NCI-H2196 treated with DMSO at 0.1 percent for 48 hours (cell line): ENCODE measurements around the gene SLC37A3.
"Not testable (repeated sequence)": the region's sequence is repeated elsewhere in the genome, so short reads cannot be mapped to it uniquely, and the experiment has no call there.

Experiments used
- DNase-seq: peaks from one replicate; lab custom pipeline; 2025; ENCODE audit not compliant: unreplicated experiment; lab: John Stamatoyannopoulos, UW

SLC37A3 gene

DNA sequence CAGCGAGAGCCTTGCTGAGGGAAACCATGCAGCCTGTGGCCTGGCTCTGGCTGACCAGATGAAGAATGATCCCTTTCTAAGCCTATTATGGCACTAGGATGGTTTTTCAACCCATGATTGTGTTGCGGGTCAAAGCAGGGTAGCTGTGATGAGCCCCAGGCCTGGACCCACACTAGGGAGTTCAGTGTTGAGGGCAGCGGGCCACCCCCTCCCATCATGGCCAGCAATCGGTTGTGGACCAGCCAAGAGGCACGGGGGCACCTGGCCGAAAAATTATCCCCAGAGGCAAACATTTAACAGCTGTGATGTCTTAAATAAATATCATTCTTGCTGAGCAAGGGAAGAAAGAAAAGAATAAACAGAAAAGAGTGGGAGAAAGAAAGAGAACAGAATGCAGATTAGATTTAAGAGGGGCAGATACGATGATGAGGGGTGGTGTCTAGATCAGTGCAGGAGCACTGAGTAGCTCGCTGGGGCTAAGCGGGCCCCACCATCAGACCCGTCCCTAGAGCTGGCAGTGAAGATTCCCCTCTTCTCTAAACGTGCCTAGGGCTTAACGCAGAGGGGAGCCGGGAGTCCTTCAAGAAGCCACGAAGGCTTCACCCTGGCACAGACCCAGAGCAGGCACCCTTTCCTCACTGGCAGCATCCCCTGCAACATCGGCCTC, 82.7 kb downstream of the SLC37A3 start:
- no peak for DNase-seq

DNA sequence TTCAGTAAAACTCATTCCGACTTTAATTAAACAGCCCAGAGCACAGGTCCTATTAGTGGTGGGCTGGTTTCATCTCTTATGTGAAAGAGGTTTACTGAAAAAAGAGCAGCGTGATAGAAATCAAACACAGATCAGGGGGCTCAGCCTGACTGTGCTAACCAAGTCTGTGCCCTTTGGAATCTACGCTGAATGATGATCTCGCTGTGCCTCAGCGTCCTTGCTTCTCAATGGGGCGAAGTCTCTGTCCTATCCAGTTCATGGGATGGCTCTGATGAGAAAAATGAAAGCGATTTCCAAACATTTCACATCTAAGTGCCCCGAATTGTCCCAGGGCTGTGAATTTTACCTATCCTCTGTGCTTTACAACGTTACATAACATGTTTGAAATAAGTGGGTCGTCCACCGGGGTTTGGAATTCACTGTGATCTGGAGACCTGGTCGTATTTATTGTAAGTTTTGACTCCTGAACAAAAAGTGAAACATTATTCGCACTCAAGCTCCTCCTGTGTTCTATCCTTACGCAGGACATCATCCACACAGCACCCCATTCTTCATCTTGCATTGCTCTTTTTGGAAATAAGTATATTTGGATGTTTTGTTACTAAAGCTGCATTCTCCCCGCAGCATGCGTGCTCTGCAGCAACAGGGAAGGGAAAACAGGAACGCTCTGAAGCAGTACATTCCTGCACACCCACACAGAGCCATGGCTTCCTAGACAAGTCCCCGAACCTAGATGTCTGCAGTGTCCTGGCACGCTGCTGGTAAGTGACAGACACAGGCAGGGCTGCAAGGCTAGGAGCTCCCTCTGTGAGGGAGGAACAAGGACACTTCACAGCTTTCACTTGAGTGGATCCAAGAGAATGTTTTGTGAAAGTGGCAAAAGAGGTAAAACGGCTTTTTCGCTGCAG, 83.5 kb downstream of the SLC37A3 start:
- DNase-seq: no peak

DNA sequence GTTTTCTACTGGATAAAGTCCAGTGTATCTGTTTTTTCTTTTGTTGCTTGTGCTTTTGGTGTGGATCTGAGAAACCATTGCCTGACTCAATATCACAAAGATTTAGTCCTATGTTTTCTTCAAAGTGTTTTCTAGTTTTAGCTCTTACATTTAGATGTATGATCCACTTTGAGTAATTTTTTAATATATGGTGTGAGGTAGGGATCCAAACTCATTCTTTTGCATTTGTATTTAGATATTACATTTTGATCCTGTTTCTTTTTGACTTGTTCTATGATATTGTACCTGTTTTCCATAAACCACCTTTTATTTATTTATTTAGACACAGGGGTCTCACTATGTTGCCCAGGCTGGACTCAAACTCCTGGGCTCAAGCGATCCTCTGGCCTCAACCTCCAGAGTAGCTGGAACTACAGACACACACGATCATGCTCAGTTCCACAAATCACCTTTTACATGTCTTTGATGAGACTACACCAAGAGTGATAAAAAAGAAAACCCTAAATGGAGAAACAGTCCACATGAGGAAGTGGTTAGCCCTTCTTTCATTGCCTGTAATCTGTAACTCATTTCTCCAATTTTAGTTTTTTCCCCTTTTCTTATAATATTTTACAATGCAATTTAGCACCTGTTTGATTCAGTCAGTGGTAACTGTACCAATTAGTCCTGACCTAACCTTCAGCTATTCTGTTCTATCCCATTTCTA, 86.0 kb downstream of the SLC37A3 start:
- DNase-seq: no peak

DNA sequence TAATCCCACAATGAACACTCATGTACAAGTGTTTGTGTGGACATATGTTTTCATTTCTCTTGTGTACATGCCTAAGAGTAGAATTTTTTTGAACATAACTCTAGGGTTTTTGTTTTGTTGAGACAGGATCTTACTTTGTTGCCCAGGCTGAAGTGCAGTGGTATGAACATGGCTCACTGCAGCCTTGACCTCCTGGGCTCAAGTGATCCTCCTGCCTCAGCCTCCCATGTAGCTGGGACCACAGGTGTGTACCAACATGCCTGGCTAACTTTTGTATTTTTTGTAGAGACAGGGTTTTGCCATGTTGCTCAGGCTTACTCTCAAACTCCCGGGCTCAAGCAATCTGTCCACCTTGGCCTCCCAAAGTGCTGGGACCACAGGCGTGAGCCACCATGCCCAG, 87.2 kb downstream of the SLC37A3 start:
- DNase-seq: not testable (repeated sequence)

DNA sequence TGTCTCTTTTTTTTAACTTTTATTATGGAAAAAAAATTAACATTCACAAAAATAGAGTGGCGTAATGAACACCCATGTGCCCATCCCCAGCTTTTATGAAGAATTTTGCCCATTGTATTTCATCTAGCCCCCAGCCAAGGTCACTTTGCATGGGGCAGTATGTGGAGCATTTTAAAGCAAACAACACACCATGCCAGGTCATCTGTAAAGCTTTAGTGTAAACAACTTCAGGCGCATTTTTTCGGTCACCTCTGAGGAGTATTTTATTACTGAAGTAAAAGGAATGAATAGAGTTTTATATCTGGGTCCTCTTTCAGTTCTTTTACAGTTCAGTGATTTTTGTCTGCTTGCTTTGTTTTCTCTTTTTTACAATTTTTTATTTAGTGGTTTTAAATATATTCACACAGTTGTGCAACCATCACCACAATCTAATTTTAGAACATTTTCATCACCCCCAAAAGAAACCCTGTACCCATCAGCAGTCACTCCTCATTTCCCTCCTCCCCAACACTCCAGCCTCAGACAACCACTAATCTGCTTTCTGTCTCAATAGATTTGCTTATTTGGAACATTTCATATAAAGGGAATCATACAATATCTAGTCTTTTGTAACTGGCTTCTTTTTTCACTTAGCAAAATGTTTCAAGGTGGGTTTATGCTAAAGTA, 87.9 kb downstream of the SLC37A3 start:
- DNase-seq: peak; percentile 17

DNA sequence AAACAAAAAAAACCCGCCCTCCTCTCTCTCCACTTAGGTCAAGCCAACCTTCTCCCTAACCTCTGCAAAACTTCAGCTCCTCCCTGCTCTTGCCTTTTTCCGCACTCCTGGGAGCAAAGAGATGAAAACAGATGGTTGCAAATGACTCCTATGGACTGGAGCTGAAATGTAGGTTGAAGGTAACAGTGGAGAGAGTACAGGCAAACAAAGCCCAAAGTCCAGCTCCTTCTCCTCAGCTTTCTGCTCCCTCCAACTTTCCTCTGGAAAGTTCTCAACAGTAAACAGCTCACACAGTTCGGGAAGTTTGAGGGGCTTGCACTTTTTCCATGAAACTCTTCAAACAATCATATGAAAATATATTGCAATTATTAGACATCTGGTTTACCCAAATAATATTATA, 90.3 kb downstream of the SLC37A3 start:
- DNase-seq: no peak

DNA sequence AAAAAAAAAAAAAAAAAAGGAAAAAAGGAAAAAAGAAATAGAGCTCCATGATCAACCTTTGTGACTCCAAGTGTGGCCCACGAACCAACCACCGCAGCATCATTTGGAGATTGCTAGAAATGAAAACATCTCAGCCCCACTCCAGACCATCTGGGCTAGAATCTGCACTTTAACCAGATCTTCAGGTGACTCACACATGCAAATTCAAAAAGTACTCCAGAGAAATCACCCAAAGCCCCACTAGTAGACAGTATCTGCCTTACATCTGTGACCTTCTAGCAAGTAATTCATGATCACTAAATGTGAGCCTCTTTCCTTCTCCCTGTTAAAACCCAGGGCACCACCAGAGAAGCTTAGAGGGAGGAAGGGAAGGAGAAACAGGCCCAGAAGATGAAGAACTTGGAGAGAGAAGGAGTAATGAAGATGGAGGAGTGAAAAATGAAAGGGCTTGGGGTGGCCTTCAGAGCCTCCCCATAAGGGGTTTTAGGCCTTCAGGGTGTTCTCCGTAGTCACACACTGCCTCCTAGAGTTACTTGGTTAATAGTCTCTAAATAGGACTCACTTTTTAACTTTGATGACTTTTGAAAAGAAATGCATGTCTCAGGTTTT, 94.0 kb downstream of the SLC37A3 start:
- no peak for DNase-seq

DNA sequence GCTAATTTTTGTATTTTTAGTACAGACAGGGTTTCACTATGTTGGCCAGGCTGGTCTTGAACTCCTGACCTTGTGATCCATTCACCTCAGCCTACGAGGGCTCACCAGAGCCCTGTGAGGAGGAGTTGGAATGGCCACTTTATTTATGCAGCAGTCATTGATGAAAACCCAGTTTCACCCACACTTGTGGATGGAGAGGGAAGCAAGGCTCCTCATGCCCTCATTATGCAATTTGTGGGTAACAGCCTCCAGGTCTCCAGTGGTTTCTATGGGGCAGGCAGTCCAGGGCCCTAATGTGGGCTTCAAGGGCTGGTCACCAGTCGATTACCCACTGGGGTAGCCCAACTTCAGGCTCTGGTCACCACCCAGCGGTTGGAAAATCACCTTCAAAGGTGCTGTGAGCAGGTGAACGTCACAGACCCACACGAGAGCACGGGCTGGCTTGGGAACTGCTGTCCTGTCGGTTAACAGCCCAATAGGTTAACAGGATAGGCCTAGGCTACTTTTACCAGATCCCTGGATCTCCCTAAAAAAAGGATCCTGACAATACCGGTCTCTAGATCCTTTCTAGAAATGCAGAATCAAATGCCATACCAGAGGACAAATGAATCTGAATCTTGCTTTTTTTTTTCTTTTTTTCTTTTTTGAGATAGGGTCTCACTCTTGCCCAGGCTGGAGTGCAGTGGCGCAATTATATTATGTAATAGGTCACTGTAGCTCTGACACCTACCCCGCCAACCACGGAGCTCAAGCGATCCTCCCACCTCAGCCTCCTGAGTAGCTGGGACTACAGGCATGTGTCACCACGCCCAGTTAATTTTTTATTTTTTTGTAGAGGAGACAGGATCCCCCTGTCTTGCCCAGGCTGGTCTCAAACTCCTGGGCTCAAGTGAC, 97.8 kb downstream of the SLC37A3 start:
- no peak for DNase-seq

DNA sequence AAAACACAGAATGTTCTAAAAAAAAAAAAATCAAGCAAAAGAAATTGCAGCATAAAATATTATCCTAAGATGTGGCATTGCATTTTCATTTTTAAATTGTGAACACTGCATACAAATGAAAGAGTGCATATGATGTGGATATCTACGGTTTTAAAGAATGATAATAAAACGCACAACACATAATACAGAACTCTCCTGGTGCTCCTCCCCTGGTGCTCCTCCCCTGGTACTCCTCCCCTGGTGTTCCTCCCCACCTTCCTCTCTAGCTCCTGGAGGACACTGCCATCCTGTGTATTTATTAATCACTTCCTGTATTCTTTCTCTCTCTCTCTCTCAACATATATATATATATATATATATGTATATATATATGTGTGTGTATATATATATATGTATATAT, 100.1 kb downstream of the SLC37A3 start:
- no peak for DNase-seq

DNA sequence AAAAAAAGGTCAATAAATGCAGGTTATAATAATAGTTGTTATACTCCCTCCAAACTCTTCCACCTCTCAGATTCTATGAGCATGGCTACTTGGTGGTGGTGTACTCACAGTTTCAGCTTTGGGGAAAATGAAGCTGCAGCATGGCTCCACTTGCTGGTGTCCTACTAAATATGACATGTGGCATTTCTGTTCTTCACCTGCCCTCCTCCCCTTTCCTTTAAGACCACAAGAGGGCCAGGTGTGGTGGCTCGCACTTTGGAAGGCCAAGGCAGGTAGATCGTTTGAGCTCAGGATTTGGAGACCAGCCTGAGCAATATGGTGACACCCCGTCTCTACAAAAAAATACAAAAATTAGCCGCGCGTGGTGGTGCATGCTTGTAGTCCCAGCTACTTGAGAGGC, 101.1 kb downstream of the SLC37A3 start:
- no peak for DNase-seq

DNA sequence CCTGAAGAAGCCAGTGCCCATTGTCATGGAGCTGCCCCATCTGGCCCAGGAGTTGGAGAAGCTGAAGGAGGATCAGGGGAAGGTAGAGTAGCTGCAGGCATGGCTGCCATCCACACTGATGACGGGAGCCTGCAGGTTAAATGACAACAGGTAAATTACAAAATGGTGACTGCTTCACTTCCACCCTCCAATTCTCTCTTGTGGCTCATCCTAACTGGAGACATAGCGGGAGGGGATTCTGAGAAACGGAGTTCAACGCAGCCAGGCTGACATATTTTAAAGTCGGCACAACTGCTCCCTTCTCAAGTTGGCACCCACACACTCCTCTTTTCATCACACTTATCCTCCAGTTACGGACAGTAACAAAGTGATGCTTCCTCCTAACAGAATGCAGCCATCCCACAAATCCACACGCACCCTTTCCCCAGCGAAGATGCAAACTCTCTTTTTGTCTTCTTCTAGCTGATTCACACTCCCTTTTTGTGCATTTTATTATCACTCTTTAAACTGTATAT, 103.0 kb downstream of the SLC37A3 start:
- DNase-seq: no peak

DNA sequence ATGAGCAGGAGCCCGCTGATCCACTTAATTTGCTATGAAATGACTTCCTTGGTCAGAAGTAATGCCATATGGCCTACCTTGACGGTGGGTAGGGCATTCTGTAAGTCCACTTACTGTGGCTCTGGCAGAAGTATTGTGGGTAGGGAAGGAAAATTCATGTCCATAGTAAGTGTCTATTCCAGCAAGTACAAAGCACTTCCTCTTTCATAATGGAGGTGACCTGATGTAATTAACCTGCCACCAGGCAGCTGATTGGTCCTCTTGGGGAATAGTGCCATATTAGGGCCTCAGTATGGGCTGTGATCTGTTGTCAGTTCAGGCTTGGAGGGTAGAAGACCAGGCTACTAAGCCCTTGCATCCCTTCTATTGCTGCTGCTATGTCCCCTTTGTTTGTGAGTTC, 103.9 kb downstream of the SLC37A3 start:
- no peak for DNase-seq

DNA sequence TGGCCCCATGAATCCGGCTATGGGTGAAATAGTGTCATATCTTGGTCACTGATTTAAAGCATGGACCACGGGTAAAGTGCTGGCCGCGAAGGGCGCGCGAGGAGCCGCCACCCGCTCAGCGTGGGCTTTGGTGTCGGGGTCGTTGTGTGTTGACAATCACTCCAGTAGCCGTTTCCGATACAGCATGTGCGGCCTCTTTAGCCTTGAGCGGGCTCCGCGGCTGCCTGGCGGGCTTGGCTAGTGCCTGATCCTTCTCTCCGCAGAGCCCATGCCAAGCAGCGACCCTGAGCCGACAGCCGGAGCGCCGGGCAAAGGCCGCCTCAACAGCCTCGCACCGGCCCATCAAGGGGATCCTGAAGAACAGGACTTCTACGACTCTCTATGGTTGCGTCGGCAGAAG, 105.9 kb downstream of the SLC37A3 start:
- DNase-seq: no peak

DNA sequence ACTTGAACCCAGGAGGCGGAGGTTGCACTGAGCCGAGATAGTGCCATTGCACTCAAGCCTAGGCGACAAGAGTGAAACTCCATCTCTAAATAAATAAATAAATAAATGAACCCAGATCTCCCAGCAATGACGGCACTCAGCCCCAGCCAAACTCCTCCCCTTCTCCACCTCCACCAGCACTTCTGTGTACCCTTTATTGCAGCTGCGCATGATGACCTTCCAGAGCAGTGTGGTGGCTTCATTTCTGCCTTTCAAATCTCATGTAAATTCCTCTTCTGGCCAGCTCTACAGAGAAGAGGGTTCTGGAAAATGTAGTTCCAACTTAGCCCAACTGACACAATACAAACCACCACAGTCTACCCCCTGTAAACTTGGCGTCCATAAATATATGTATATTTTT, 108.5 kb downstream of the SLC37A3 start:
- DNase-seq: no peak

DNA sequence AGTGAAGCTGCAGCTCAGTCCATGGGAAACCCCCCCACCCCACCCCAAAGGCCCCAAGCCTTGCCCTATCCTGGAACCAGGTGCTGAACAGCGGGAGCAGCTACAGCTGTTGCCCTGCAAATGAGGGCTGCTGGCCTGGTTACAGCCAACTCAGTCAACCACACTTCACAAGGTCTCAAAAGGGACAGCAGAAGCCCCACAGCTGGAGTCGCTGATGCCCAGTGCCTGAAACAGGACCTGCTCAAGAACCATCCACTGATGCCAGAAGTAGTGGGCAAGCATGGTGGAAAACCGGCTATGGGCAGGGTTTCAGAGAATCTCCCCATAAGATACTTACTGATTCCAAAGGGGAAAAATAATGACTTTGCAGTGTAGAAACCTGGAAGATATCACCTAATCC, 110.3 kb downstream of the SLC37A3 start:
- DNase-seq: no peak

DNA sequence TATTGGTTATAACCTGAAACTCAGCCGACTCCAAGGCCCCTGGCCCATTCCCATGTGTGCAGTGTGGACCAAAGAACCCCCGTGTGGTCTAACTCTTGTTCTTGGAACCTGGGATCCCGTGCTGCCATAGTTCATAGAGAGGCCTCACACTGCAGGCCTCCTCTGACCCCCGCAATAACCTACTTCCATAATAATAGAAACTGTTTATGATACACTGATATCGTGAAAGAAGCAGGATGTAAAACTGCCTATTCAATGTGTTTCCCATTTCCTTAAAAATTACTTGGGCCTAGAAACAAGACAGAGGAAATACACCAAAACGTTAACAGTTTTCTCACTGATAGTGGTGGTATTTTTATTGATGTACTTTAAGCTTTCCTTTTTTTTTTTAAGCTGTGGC, 112.4 kb downstream of the SLC37A3 start:
- no peak for DNase-seq

DNA sequence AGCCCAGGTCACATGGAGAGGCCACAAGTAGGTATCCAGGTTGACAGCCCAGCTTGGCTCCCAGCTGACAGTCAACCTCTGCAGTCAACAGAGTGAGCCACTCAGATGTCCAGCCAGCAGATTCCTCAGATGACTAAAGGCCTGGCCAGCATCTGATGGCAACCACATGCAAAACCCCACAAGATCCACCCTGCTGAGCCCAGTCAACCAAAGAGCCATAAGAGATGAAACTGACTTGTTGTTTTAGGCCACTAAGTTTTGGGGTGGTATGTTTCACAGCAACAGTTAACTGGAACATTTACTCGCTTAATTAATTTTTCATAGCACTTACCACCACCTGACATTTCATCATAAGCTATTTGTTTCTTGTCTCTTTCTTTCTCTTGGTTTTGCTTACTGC, 114.3 kb downstream of the SLC37A3 start:
- DNase-seq: no peak
